ENCODE data around the gene DICER1.

GRCh38 chr14:95196268-95196667 is 38.9 kb upstream of the DICER1 start:
- TF ChIP-seq RAD21 (conservative IDR thresholded peaks at IDR 0.05 in 1 of 2, IDR thresholded peaks at IDR 0.05 in 1 of 2) (peak in 1 of 2 experiments; percentile 41; a peak in 2 of 5 replicates), MAZ (IDR thresholded peaks at IDR 0.05; ENCODE audit: borderline replicate concordance, low read depth, low read length) (no peak), POLR2A (IDR thresholded peaks at IDR 0.05; ENCODE audit: low read length) (no peak), CTCF (IDR thresholded peaks at IDR 0.05) (no peak; the same call in 2 of the 3 replicates), EP300 (IDR thresholded peaks at IDR 0.05) (no peak), JUN (IDR thresholded peaks at IDR 0.05) (no peak)
- TF ChIP-seq, protein P1, sequence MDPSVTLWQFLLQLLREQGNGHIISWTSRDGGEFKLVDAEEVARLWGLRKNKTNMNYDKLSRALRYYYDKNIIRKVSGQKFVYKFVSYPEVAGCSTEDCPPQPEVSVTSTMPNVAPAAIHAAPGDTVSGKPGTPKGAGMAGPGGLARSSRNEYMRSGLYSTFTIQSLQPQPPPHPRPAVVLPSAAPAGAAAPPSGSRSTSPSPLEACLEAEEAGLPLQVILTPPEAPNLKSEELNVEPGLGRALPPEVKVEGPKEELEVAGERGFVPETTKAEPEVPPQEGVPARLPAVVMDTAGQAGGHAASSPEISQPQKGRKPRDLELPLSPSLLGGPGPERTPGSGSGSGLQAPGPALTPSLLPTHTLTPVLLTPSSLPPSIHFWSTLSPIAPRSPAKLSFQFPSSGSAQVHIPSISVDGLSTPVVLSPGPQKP (IDR thresholded peaks at IDR 0.05; ENCODE audit: low read depth, low read length): no peak

Data from A549 (cell line).